NCI-H1694 treated with DMSO at 0.1 percent for 48 hours (cell line): Measurements from ENCODE around the gene LSAMP.
"Not testable (repeated sequence)": the region's sequence is repeated elsewhere in the genome, so short reads cannot be mapped to it uniquely, and the experiment has no call there.

Experiments
- DNase-seq: peaks from one replicate; lab custom pipeline; 2025; lab: John Stamatoyannopoulos, UW

Gene LSAMP

GRCh38 chr3:115834068-115834467, 611.2 kb downstream of the LSAMP start:
- no peak for DNase-seq

DNA sequence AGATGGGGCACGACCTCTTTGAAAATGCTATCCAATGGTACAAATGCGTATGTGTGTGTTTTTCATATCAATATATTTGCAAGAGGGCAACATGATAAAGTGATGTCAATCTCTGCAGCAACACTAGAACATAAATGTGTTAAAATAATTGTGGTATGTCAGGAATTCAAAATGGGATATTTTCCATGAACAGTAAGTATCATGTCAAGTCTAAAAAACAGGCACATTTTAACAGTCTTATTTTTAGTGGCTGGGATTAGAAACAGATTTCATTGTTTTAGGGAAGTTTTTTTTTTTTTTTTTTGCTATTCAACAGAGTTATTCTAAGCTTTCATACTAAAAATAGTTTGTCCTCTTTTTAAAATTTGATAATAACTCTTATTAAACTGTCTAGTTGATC, 612.2 kb downstream of the LSAMP start:
- DNase-seq = no peak

- DNase-seq = peak; percentile 25
Measured at GRCh38 chr3:115832265-115832664, 613.0 kb downstream of the LSAMP start.

- no peak for DNase-seq
Measured at GRCh38 chr3:115831864-115832263, 613.4 kb downstream of the LSAMP start.

GRCh38 chr3:115830764-115831395, 614.4 kb downstream of the LSAMP start:
- DNase-seq = peak; percentile 32

DNA sequence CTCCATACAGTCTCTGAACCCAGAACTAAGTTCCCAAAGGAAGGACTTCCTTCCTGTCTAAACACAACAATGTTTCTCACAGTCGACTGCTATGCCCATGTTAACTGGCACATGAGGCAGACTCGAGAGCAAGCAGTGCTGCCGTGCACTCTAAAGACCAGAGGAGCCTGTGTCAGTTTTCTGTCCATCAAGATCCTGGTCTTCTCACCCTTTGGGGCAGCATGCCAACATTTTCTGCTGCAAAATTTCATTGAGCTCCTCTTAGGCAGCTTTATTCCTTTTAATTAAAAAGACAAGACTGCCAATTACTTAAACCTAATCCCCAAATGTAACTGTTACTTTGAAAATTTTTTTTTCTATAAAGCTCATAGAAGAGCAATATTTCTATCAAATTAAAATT, 616.9 kb downstream of the LSAMP start:
- no peak for DNase-seq

DNA sequence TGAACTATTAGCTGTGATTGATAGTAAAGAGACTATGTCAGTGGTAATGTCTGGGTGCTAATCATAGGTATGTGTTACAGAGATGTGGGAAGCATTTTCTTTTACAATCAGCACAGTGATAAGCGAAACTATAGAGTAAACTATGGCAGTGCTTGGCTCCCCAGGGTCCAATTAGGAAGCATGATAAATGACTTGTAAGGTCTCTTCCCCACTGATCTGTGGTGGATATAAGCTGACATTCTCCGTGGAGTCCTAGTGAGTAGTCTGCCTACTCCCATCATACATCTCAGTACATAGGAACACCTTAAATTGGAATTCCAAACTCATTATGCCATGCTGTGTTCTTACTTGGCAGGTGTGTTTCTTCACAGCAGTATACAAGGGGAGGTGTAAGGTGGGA, 617.8 kb downstream of the LSAMP start:
- no peak for DNase-seq

GRCh38 chr3:115825046-115825445, 620.2 kb downstream of the LSAMP start:
- DNase-seq = no peak

DNA sequence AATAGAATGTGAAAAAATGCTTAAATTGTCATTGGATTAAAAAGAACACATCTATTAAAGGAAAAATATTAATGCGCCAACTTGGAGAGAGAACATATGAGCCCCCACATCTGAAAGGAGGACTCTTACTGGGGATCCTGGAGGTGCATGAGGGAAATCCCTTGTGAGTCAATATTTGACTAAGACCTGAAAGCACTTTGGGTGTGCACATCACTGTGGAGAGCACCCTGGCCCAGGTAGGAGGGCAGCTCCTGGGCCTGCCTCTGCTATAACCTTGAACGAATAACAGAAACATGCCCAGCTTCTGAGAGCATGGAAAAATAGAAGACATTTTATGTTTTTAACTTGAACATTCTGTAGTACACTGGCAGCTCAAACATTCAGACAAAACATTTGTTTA, 622.2 kb downstream of the LSAMP start:
- DNase-seq = no peak

GRCh38 chr3:115822579-115822978, 622.7 kb downstream of the LSAMP start:
- no peak for DNase-seq

- DNase-seq = peak; percentile 84
Measured at GRCh38 chr3:115819785-115820384, 625.4 kb downstream of the LSAMP start.

DNA sequence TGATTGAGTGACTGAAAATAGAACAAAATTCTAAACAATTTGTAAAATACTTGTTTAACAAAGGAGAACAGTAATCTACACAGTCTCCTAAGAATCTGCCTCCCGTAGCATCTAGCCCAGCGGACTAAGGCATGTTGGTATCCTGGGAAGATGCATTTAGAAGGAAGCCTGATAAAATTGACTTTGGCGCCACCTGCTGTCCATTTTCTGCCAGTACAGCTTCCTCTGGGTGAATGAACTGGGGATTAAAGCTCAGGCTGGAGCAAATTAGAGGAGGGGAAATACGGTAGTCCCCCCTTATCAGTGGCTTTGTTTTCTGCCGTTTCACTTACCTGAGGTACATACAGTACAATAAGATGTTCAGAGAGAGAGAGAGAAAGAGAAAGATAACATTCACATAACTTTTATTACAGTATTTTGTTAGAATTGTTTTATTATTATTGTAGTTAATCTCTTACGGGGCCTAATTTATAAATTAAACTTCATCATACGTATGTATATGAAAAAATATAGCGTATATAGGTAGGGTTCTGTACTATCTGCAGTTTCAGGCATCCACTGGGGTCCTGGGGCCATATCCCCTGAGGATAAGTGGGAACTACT, 630.4 kb downstream of the LSAMP start:
- DNase-seq = peak; percentile 17

DNA sequence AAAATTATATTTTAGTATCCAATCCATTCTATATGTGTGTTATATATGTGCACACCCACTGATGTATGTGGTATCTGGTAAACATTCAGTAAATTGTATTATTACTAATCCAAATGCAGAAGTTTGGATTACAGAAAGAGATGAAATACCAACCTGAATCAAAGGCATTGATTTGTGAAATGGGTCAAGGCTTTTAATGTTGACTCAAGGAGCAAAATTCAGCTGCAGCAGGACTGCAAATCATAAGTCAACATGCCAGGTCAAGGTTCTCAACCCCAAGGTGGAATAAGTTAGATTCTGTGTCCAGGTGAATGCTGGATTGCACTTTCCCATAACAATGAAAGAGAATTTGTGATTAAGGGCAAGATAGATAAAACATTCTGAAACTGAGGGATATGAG, 631.3 kb downstream of the LSAMP start:
- no peak for DNase-seq

- no peak for DNase-seq
Measured at GRCh38 chr3:115808816-115809215, 636.5 kb downstream of the LSAMP start.

- DNase-seq = no peak
Measured at GRCh38 chr3:115808244-115808643, 637.0 kb downstream of the LSAMP start.

- DNase-seq = no peak
Measured at GRCh38 chr3:115806501-115806900, 638.8 kb downstream of the LSAMP start.

- DNase-seq = no peak
Measured at GRCh38 chr3:115805520-115805919, 639.8 kb downstream of the LSAMP start.

GRCh38 chr3:115804713-115805119, 640.6 kb downstream of the LSAMP start:
- DNase-seq = no peak

DNA sequence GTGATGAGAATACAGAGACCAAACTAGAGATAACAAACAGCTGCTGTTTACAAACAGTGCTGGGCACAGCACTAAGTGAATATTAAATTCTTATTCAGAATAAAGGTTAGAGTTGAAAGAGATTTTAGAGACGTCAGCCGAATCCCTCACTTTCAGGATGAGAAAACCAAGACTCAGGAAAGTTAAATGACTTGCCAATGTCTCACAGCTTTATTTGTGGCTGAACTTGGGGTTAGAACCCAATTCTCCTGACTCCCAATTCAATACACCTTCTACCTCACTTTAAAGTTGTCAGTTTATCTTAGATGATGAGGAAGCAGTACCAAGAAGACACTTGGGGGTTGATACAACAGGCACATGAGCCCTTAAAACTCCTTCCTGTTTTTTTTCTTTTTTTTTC, 641.1 kb downstream of the LSAMP start:
- DNase-seq = no peak

DNA sequence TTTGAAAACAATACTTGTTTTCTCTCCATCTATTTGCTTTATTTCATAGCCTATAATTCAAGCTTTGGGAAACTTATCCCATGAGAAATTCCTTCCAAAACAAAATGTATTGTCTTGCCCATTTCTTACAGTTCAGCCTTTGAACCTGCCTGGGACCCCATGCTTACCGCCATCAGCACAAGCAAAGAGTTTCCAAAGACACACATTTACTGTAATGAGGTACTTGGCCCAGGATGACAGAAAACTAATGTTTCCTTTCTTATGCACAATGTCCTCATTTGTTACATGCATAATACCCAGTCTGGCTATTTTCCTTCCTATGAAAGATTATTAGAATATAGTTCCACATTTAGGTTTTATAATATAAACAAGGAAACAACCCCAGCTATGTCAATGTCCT, 641.6 kb downstream of the LSAMP start:
- DNase-seq = no peak

GRCh38 chr3:115800489-115801075, 644.7 kb downstream of the LSAMP start:
- no peak for DNase-seq

- DNase-seq = not testable (repeated sequence)
Measured at GRCh38 chr3:115800065-115800464, 645.2 kb downstream of the LSAMP start.

GRCh38 chr3:115792206-115792955, 652.9 kb downstream of the LSAMP start:
- DNase-seq = no peak
